SK-N-MC (cell line): Measurements from ENCODE around the gene HAS3.

ENCODE experiments used
- FOXP2 ChIP-seq: optimal IDR thresholded peaks from 2 replicates; pipeline ENCODE3; 2011; ENCODE audit warnings: mild to moderate bottlenecking, moderate library complexity; ENCODE audit not compliant: insufficient read depth; ENCODE audit errors: extremely low read length, control extremely low read depth
- POLR2AphosphoS5 ChIP-seq: IDR thresholded peaks from 2 replicates; pipeline ENCODE4 v1.6.1; 2012; ENCODE audit warnings: mild to moderate bottlenecking, low read depth, low read length, borderline replicate concordance

DNA sequence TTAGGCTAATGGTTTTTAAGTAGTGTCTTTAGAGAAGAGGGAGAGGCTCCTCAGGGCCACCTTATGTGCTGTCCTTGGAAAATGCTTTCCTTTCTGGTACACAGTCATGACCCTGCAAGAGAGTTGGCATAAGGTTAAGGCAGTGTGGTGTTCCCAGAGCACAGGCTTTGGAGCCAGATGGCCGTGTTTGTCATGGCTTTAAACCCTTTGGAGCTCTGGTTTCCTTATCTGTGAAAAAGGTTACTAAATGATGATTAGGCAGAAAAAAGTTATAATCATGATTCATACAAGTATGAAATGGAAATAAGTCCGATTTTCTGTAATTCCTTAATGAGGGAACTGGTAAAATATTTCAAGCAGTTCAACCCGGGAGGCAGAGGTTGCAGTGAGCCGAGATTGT, 40.2 kb downstream of the HAS3 start:
- TF ChIP-seq POLR2AphosphoS5, result no peak
- no peak for TF ChIP-seq FOXP2
